KOPT-K1 (cell line): Measurements from ENCODE around the gene ARHGEF4.
"Not testable (repeated sequence)": the region's sequence is repeated elsewhere in the genome, so short reads cannot be mapped to it uniquely, and the experiment has no call there.

Source experiments
- H3K27ac ChIP-seq: fragments of 200-600 bp; sonication (generic); 2 replicates; pipeline ENCODE4 v1.5.1; 2016; ENCODE audit warnings: antibody characterized with exemption, mild to moderate bottlenecking, low read depth, low read length; ENCODE audit not compliant: poor library complexity, severe bottlenecking
- H3K36me3 ChIP-seq: fragments of 200-600 bp; sonication (generic); 2 replicates; pipeline ENCODE4 v1.5.1; 2017; ENCODE audit warnings: antibody characterized with exemption, mild to moderate bottlenecking, low read length, moderate library complexity; ENCODE audit not compliant: insufficient read depth
- H3K9me3 ChIP-seq: fragments of 200-600 bp; sonication (generic); 2 replicates; pipeline ENCODE4 v1.5.1; 2017; ENCODE audit warnings: antibody characterized with exemption, low read length, mild to moderate bottlenecking; ENCODE audit not compliant: insufficient read depth, poor library complexity, severe bottlenecking

Gene ARHGEF4

GRCh38 chr2:131056204-131056931, 219.7 kb downstream of the ARHGEF4 start:
- Histone ChIP-seq H3K9me3 (no peaks in the 10 kb centered on the region), H3K36me3 (peaks cover 97% of the 10 kb centered on the region), H3K27ac (no peak overlapping the region)

- H3K36me3 ChIP-seq: peaks cover 97% of the 10 kb centered on the region
- H3K27ac ChIP-seq: no peak overlapping the region
- H3K9me3 ChIP-seq: no peaks in the 10 kb centered on the region
Observed at GRCh38 chr2:131056932-131057287, 220.2 kb downstream of the ARHGEF4 start.

GRCh38 chr2:131058214-131058843, 221.6 kb downstream of the ARHGEF4 start:
- Histone ChIP-seq H3K9me3 (no peaks in the 10 kb centered on the region), H3K27ac (no peak overlapping the region), H3K36me3 (peaks cover 95% of the 10 kb centered on the region)

- no peaks in the 10 kb centered on the region for H3K9me3 ChIP-seq
- H3K27ac ChIP-seq: no peak overlapping the region
- peaks cover 94% of the 10 kb centered on the region for H3K36me3 ChIP-seq
Observed at GRCh38 chr2:131058920-131059319, 222.2 kb downstream of the ARHGEF4 start.

GRCh38 chr2:131063501-131064283, 227.0 kb downstream of the ARHGEF4 start:
- no peak overlapping the region for H3K27ac ChIP-seq
- peaks cover 93% of the 10 kb centered on the region for H3K36me3 ChIP-seq
- H3K9me3 ChIP-seq: no peaks in the 10 kb centered on the region

GRCh38 chr2:131064589-131065512, 228.1 kb downstream of the ARHGEF4 start:
- Histone ChIP-seq H3K36me3 (peaks cover 93% of the 10 kb centered on the region), H3K9me3 (no peaks in the 10 kb centered on the region), H3K27ac (no peak overlapping the region)

- Histone ChIP-seq H3K36me3 (peaks cover 94% of the 10 kb centered on the region), H3K9me3 (no peaks in the 10 kb centered on the region), H3K27ac (no peak overlapping the region)
Observed at GRCh38 chr2:131067465-131068125, 230.9 kb downstream of the ARHGEF4 start.

GRCh38 chr2:131068172-131068571, 231.5 kb downstream of the ARHGEF4 start:
- H3K9me3 ChIP-seq, H3K27ac ChIP-seq: not testable (repeated sequence)
- H3K36me3 ChIP-seq: peaks cover 96% of the 10 kb centered on the region

- H3K27ac ChIP-seq, H3K9me3 ChIP-seq: not testable (repeated sequence)
- peaks cover 99% of the 10 kb centered on the region for H3K36me3 ChIP-seq
Observed at GRCh38 chr2:131075578-131075977, 238.9 kb downstream of the ARHGEF4 start.

- no peak overlapping the region for H3K27ac ChIP-seq
- H3K36me3 ChIP-seq: peaks cover 99% of the 10 kb centered on the region
- no peaks in the 10 kb centered on the region for H3K9me3 ChIP-seq
Observed at GRCh38 chr2:131076707-131077106, 240.0 kb downstream of the ARHGEF4 start.

- H3K27ac ChIP-seq: no peak overlapping the region
- H3K9me3 ChIP-seq: no peaks in the 10 kb centered on the region
- H3K36me3 ChIP-seq: peaks cover 100% of the 10 kb centered on the region
Observed at GRCh38 chr2:131077182-131077846, 240.6 kb downstream of the ARHGEF4 start.

- Histone ChIP-seq H3K27ac (no peak overlapping the region), H3K36me3 (peaks cover 100% of the 10 kb centered on the region), H3K9me3 (no peaks in the 10 kb centered on the region)
Observed at GRCh38 chr2:131077966-131078365, 241.3 kb downstream of the ARHGEF4 start.

GRCh38 chr2:131079931-131080330, 243.2 kb downstream of the ARHGEF4 start:
- not testable (repeated sequence) for H3K27ac ChIP-seq, H3K9me3 ChIP-seq
- peaks cover 94% of the 10 kb centered on the region for H3K36me3 ChIP-seq

GRCh38 chr2:131081190-131081589, 244.5 kb downstream of the ARHGEF4 start:
- peaks cover 94% of the 10 kb centered on the region for H3K36me3 ChIP-seq
- H3K27ac ChIP-seq: no peak overlapping the region
- no peaks in the 10 kb centered on the region for H3K9me3 ChIP-seq
